ENCODE measurements around the gene TAS2R41.

TAS2R41 gene

DNA sequence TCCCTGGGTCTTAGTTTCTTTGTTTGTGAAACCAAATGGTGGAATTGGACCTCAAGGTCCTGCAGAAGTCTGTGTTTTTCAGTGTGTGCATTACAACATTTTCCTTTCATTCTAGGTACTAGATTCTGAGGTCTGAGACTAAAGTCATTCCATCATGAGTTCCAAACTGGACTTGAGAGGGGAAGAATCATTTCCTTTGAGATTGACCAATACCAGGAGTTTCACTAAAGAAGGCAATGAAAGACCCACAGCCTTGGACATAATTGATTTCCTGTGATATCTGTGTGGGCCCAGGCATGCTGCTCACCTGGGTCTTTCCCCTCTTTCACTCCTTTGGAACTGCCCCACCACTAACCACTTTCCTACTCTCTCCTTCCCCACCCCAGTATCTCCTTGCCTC, 18.2 kb downstream of the TAS2R41 start:
- DNase-seq = no peak

- no peak for DNase-seq
Measured at GRCh38 chr7:143496263-143496662, 18.6 kb downstream of the TAS2R41 start.

DNA sequence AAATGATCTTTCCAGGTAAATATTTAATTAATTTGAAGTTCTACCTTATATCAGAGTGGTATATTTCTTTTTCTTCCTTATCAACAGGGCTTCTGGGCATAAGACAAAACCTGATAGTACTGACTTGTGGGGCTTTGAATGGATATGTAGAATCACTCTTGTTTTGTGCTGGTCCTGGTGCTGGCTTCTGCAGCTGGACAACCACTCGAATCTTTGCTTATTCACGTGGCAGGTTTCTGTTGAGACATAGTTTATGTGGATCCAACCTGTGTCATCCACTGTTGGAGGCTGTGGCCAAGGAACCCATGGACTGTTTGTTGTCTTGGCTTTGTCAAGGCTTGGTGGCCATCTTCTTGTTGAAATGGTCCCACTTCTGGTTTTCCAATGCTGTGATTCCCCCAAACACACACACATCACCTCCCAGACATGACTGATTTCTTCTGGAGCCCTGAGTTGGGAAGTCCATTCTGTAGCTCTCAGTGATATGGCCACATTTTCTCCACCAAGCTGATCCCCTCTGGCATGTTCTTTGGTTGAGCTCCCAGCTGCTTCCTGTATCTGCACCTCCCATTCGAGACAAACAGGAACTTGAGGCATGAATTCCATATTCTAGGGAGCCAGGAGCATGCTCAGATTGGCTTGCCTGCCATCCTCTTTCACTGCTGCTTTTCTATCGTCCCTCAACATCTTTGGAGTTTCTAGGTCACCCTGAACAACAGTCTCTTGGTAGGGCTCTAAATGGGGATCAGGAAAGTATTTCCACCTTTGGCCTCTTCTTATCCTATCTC, 19.5 kb downstream of the TAS2R41 start:
- DNase-seq = no peak

GRCh38 chr7:143499246-143499645, 21.6 kb downstream of the TAS2R41 start:
- DNase-seq = no peak

DNA sequence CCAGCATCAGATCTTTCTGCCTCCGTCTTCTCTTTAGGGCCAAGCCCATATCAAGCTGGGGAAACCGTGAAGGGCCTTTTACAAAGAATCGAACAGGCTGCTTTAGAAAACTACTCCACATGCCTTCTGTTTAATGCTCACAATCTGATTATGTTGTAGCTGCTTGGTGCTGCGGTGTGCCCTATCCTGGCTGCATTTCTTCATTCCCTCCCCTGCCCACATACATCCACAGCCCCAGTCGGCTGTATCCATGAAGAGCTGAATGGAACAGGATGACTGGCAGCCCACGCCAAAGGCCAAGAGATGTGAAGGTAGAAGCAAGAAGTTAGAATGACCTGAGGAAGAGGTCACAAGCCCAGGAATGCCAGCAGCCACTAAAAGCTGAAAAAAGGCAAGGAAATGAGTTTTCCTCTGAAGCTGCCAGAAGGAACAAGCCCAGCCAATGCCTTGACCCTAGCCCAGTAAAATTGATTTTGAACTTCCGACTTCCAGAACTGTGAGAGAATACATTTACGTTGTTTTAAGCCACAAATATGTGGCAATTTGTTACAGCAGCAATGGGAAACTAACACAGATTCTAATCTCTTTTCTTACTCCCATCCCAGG, 22.2 kb downstream of the TAS2R41 start:
- DNase-seq = no peak

GRCh38 chr7:143503261-143503660, 25.6 kb downstream of the TAS2R41 start:
- DNase-seq = no peak

- no peak for DNase-seq
Measured at GRCh38 chr7:143504215-143504936, 26.7 kb downstream of the TAS2R41 start.

- DNase-seq = no peak
Measured at GRCh38 chr7:143504937-143505297, 27.2 kb downstream of the TAS2R41 start.

DNA sequence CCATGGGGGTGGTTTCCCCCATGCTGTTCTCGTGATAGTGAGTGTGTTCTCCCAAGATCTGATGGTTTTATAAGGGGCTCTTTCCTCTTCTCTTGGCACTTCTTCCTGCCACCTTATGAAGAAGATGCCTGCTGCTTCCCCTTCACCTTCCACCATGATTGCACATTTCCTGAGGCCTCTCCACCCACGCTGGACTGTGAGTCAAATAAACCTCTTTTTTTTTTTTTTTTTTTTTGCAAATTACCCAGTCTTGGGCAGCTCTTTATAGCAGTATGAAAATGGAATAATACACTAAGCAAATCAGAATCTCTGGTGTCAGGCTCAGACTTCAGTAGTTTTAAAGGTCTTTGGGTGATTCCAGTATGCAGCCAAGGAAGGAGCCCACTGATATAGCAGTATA, 28.2 kb downstream of the TAS2R41 start:
- DNase-seq = no peak

GRCh38 chr7:143507094-143507518, 29.4 kb downstream of the TAS2R41 start:
- DNase-seq = no peak

- DNase-seq = no peak
Measured at GRCh38 chr7:143507534-143508055, 29.9 kb downstream of the TAS2R41 start.

- no peak for DNase-seq
Measured at GRCh38 chr7:143510854-143511592, 33.4 kb downstream of the TAS2R41 start.

DNA sequence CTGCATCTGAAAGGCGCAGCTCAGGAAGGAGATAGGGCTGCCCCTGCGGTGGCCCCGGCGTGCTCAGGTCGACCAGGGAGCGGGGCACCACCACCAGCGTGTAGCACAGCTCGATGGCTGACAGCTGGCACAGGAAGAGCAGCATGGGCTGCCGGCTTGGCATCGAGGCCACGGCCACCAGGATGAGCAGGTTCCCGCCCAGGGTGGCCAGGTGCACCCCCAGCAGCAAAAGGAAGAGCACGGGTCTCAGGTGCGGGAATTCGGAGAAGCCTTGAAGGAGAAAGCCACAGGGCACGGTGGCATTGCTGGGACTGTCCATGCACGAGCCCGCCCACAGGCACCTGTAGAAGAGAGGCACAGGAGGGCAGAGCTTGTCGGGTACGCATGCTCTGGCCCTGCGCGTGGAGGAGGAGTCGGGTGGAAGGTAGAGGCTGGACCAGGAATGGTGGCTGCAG, 33.9 kb downstream of the TAS2R41 start:
- DNase-seq = no peak

DNA sequence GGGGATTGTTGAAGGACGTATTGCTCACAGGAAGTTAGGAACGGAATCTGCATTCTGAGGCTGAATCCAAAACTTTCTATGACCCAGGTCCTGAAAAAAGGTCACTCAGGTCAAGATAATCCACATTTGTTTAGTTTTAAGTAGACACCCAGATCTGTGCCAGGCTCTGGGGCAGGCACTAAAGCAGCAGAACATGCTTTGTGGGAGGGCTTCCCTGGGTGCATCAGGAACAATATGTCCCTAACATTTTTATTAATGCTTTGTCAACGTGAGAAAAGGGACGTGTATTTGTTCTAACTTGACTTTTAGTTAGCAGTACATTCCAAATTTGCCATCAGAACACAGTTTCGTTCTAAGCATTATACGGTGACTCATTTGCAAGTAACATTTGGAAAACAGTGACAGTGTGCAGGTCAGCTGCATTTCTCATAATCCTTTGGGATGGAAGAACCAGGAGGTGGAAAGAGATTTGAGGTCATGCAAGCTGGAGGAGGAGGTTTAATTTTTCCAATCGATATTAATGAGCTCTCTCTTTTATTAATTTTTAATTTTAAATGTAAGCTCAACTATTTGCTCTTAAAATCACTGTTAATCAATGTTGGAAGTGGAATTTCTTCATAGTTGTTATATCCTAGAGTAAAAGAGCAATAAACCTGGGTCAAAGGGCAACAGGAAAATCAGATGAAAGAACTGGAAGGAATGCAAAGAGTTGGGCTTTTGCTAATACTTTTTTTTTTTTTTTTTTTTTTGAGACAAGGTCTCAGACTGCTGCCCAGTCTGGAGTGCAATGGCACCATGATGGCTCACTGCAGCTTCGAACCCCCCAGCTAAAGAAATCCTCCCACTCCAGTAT, 35.0 kb downstream of the TAS2R41 start:
- DNase-seq = no peak

DNA sequence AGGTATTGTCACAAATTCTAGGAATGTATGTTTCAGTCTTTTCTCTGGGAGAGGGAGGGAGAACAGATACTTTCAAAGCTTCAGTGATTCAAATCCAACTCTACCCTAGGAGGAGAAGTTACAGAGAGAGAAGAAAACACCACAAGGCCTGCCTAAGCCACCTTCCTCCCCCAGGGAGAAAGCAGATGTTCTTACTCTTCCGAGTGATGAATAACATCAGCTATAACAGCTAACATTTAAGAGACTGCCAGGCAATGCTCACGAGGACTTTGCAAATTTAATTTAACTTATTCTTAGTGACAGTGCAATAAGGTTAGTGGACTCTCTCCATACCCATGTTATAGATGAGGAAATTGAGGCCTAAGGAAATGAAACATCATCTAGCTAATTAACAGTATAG, 36.8 kb downstream of the TAS2R41 start:
- no peak for DNase-seq

DNA sequence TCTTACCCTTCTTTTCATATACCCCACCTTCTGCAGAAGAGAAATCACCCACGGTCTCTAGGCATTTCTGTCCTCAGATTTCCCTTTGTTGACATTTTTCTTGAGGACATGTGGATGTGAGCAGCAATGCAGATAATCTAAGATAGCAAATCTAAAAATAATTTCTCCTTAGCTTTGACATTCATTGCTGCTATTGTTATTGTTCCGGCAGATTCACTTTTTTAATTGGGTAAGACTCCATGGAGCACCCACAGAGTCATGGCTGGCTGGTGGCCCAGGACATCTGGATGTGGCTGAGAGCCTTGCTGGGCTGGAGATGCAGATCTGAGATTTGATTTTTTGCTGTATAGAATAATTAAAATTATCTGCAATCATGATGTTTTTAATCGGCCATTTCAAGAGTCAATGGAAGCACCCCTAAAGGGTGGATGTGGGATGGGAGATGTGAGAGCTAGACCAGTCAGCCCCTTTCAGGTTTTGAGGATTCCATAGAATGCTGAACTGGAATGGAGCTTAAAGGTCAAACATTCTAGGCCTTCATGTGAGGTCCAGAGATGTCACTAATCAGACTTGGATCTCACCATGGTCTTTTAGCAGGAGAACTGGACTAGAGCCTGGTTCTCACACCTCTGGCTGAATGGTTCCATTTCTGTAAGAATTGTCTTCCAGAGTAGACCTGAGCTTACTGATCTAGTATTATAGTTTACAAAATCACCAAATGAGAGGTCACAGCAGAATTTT, 37.5 kb downstream of the TAS2R41 start:
- no peak for DNase-seq

DNA sequence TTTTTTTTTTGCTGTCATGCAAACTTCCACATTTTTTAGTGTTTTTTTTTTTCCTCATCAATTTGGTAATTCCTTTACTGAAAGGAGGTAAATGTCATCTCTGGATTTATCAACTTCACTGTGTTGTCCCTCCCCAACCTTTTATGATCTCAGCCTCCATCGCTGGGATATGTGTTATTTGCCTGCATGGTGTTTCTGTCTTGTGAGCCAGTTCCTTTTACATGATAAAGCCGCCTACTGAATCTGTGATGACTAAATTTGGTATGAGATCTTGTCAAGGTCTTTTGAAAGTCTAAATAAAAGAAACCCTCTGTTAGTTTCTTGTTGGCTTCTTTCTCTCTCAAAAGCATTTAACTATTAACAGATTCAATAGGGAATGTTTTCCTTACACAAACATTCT, 39.3 kb downstream of the TAS2R41 start:
- no peak for DNase-seq

- DNase-seq = no peak
Measured at GRCh38 chr7:143518521-143518920, 40.8 kb downstream of the TAS2R41 start.

DNA sequence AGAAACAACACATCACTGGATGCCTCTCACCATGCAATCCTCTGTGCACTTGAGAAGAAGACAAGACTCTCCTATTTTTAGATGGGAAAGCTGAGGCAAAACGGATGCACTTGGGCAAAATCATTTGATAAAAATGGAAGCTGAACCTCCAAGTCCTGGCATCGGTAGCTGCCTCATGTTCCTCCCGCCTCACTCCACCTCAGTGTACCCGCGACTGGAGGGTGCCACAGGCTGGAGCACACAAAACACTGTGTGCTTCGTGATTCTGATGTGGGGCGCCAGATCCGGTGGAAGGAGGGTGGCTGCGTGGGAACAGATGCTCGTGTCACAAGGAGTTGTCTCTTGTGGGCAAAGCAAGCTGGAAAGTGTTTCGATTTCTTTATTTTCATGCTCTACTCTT, 41.3 kb downstream of the TAS2R41 start:
- no peak for DNase-seq

- no peak for DNase-seq
Measured at GRCh38 chr7:143519411-143520131, 41.9 kb downstream of the TAS2R41 start.

All from 8988T (cell line).